HepG2 (cell line): ENCODE data around the gene TMEM63B.

ENCODE experiments used
- CBFB ChIP-seq: sonication (generic); formaldehyde crosslinking; IDR thresholded peaks from 2 replicates; pipeline ENCODE4 v1.4.0; 2020; ENCODE audit warnings: missing genetic modification reagents
- EP300 ChIP-seq, 3 experiments: sonication (generic) in 1 of 3; formaldehyde crosslinking in 1 of 3; IDR thresholded peaks; 2 replicates each; pipeline versions ENCODE4 v1.5.1 to v1.6.1; 2011 to 2020; ENCODE audit warnings: low read depth in 2 of 3, low read length in 2 of 3, borderline replicate concordance in 1 of 3, improper control_type of control experiment in 1 of 3, mild to moderate bottlenecking in 1 of 3, missing genetic modification reagents in 1 of 3, moderate library complexity in 1 of 3
- MNT ChIP-seq: fragments of 450-650 bp; IDR thresholded peaks from 2 replicates; pipeline ENCODE4 v1.6.1; 2016
- NR2F1 ChIP-seq, 2 experiments: fragments of 450-650 bp in 1 of 2; formaldehyde crosslinking in 1 of 2; IDR thresholded peaks; 2 replicates each; pipeline versions ENCODE4 v1.5.0 to v1.6.1; 2016 to 2020; ENCODE audit warnings: mild to moderate bottlenecking in 1 of 2, missing compliant biosample characterization in 1 of 2, missing genetic modification reagents in 1 of 2, moderate library complexity in 1 of 2
- PHF20 ChIP-seq: sonication (generic); formaldehyde crosslinking; IDR thresholded peaks from 2 replicates; pipeline ENCODE4 v1.5.0; 2020; ENCODE audit warnings: mild to moderate bottlenecking, missing genetic modification reagents
- POLR2AphosphoS5 ChIP-seq: IDR thresholded peaks from 2 replicates; pipeline ENCODE4 v1.6.1; 2012; ENCODE audit warnings: low read depth, low read length
- SP1 ChIP-seq, 2 experiments: fragments of 450-650 bp in 1 of 2; sonication (generic) in 1 of 2; formaldehyde crosslinking in 1 of 2; IDR thresholded peaks; 2 replicates each; pipeline versions ENCODE4 v1.4.0 to v1.6.1; 2016 to 2020; ENCODE audit warnings: missing genetic modification reagents in 1 of 2
- ZNF138 ChIP-seq: sonication (generic); formaldehyde crosslinking; IDR thresholded peaks from 2 replicates; pipeline ENCODE4 v1.5.0; 2020; ENCODE audit warnings: mild to moderate bottlenecking, low read depth, missing genetic modification reagents
- ZNF253 ChIP-seq: sonication (generic); formaldehyde crosslinking; IDR thresholded peaks from 2 replicates; pipeline ENCODE4 v1.8.0; 2022; ENCODE audit warnings: mild to moderate bottlenecking, missing genetic modification reagents, borderline replicate concordance
- ZNF646 ChIP-seq: sonication (generic); formaldehyde crosslinking; IDR thresholded peaks from 2 replicates; pipeline ENCODE4 v1.9.0; 2021; ENCODE audit warnings: mild to moderate bottlenecking, missing genetic modification reagents
- ZNF780A ChIP-seq: sonication (generic); formaldehyde crosslinking; IDR thresholded peaks from 2 replicates; pipeline ENCODE4 v1.8.0; 2022; ENCODE audit warnings: mild to moderate bottlenecking, missing genetic modification reagents, moderate library complexity

- TF ChIP-seq SP1 (IDR thresholded peaks at IDR 0.05) (no peak), SP1 (CRISPR knock-in tag; IDR thresholded peaks at IDR 0.05) (no peak), PHF20 (CRISPR knock-in tag) (no peak), ZNF646 (CRISPR knock-in tag) (no peak), NR2F1 (CRISPR knock-in tag; IDR thresholded peaks at IDR 0.05) (no peak), POLR2AphosphoS5 (no peak), MNT (no peak), CBFB (CRISPR knock-in tag) (no peak), ZNF138 (CRISPR knock-in tag) (no peak), ZNF253 (CRISPR knock-in tag) (no peak), EP300 (IDR thresholded peaks at IDR 0.05; ENCODE audit: low read depth in 2 of 2, low read length in 2 of 2) (no peak), EP300 (CRISPR knock-in tag; IDR thresholded peaks at IDR 0.05; ENCODE audit: borderline replicate concordance) (no peak), ZNF780A (no peak)
Observed at GRCh38 chr6:44117397-44118128, 9.8 kb upstream of the TMEM63B start.
